Type B pancreatic cell (in vitro differentiated cells): Measurements from ENCODE around the gene UFSP1. TPM values are rescaled to one million over a fixed set of nuclear protein-coding genes. Genes with fewer than 3 reads are reported as not detected.

Experiments
- DNase-seq: peaks from one replicate; pipeline ENCODE4 v3.0.0; 2021; ENCODE audit warnings: mixed read lengths; ENCODE audit not compliant: unreplicated experiment; ENCODE audit errors: extremely low spot score
- H3K27ac Mint-ChIP-seq: 2 replicates; pipeline ENCODE4 v1.8.0; 2021; ENCODE audit warnings: mild to moderate bottlenecking, mixed read lengths
- H3K27me3 Mint-ChIP-seq: 2 replicates; pipeline ENCODE4 v1.8.0; 2021; ENCODE audit warnings: mixed read lengths
- H3K36me3 Mint-ChIP-seq: 2 replicates; pipeline ENCODE4 v1.8.0; 2021; ENCODE audit warnings: mixed read lengths
- H3K4me1 Mint-ChIP-seq: one replicate; pipeline ENCODE4 v1.8.0; 2021; ENCODE audit warnings: mixed read lengths; ENCODE audit not compliant: unreplicated experiment
- H3K4me3 Mint-ChIP-seq: 2 replicates; pipeline ENCODE4 v1.8.0; 2021; ENCODE audit warnings: mild to moderate bottlenecking, mixed read lengths
- H3K9me3 Mint-ChIP-seq: 2 replicates; pipeline ENCODE4 v1.8.0; 2021; ENCODE audit warnings: mixed read lengths
- total RNA-seq: library from RNA; stranded (reverse); gene quantifications from 2 replicates; pipeline ENCODE4 v1.2.1, GENCODE V29; 2021; ENCODE audit warnings: low replicate concordance
- TF ChIP-seq, protein P1 (sequence below): fragments of 200-600 bp; sonication (generic); conservative IDR thresholded peaks from 2 replicates; pipeline ENCODE4 v1.5.0; 2021; ENCODE audit warnings: antibody characterized with exemption, mild to moderate bottlenecking

UFSP1 gene
- total RNA-seq, 1 donor from 2014 or later: 6.3 TPM

DNA sequence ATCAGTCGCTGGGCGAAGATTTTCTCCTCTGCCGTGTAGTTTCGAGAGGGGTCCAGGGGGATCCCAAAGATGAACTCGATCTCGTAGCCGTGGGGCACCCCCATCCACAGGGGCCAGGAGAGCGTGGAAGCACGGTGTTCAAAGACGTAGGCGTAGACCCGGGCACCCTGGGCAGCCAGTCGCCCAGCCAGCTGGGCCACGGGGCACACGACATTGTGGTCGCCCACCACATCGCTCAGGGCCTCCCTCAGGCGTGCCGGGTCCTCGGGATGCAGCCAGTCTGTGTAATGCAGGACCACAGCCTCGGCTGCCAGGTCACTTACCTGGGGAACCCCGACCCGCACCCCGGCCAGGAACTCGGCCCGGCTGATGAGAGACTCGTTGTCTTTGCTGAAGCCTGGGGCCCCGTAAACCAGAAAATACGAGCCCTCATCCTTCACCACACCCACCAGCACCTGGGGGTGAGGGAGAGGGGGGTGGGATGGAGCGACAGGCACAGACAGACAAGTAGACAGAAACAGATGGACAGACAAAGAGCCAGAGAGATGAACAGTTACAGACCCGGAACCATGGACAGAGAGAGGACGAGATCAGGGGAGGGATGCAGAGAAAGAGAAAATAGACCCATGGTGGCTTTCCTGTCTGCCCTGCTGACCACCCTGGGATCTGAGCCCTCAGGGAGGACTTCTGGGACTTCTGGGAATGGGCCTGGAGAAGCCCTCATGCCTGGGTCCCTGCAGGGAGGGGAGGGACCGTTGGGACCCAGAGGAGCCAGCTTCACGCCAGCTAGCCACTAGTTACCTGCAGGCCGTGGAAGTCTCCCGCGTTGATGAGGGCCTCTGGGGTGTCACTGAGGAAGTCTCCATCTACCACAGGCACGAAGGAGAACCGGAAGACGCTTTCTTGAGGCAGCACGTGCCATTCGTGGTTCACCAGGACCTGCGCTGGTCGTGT, 3.1 kb upstream of the UFSP1 start:
- no peak overlapping the region for H3K27ac Mint-ChIP-seq
- TF ChIP-seq, protein P1, sequence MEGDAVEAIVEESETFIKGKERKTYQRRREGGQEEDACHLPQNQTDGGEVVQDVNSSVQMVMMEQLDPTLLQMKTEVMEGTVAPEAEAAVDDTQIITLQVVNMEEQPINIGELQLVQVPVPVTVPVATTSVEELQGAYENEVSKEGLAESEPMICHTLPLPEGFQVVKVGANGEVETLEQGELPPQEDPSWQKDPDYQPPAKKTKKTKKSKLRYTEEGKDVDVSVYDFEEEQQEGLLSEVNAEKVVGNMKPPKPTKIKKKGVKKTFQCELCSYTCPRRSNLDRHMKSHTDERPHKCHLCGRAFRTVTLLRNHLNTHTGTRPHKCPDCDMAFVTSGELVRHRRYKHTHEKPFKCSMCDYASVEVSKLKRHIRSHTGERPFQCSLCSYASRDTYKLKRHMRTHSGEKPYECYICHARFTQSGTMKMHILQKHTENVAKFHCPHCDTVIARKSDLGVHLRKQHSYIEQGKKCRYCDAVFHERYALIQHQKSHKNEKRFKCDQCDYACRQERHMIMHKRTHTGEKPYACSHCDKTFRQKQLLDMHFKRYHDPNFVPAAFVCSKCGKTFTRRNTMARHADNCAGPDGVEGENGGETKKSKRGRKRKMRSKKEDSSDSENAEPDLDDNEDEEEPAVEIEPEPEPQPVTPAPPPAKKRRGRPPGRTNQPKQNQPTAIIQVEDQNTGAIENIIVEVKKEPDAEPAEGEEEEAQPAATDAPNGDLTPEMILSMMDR: no peak
- no peaks in the 10 kb centered on the region for H3K9me3 Mint-ChIP-seq
- DNase-seq: no peak
- peak overlapping the region; percentile 93 for H3K4me3 Mint-ChIP-seq
- H3K36me3 Mint-ChIP-seq: peaks cover 6% of the 10 kb centered on the region
- peaks cover 27% of the 10 kb centered on the region for H3K4me1 Mint-ChIP-seq
- H3K27me3 Mint-ChIP-seq: peaks cover 14% of the 10 kb centered on the region

DNA sequence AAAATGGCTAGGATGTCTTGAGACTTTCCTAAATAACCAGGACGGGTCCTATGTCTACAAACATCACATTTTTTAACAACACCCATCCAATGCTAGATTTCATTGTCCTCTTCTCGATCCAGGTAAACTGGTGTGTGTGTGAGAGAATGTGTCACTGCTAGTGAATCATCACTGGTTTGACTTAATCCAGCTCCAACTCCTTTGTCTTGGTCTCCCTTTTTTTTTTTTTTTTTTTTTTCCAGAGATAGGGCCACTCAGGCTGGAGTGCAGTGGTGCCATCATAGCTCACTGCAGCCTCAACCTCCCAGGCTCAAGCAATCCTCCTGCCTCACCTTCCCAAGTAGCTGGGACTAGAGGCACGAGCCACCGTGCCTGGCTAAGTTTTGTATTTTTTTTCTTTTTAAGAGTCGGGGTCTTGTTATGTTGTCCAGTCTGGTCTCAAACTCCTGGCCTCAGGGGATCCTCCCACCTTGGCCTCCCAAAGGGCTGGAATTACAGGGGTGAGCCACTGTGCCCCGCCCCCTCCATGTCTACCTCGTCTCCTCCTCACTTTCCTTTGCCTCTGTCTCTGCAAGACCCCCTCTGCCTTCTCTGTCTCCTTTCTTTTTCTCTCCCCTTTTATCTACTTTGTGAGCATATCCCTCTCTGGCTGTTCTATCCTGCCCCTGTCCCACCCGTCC, 2.2 kb upstream of the UFSP1 start:
- Mint-ChIP-seq H3K36me3 (peaks cover 14% of the 10 kb centered on the region), H3K27ac (peak overlapping the region; percentile 95), H3K9me3 (no peaks in the 10 kb centered on the region), H3K27me3 (peaks cover 8% of the 10 kb centered on the region), H3K4me3 (peak overlapping the region; percentile 93), H3K4me1 (peaks cover 34% of the 10 kb centered on the region)
- TF ChIP-seq, protein P1: no peak
- DNase-seq: no peak

DNA sequence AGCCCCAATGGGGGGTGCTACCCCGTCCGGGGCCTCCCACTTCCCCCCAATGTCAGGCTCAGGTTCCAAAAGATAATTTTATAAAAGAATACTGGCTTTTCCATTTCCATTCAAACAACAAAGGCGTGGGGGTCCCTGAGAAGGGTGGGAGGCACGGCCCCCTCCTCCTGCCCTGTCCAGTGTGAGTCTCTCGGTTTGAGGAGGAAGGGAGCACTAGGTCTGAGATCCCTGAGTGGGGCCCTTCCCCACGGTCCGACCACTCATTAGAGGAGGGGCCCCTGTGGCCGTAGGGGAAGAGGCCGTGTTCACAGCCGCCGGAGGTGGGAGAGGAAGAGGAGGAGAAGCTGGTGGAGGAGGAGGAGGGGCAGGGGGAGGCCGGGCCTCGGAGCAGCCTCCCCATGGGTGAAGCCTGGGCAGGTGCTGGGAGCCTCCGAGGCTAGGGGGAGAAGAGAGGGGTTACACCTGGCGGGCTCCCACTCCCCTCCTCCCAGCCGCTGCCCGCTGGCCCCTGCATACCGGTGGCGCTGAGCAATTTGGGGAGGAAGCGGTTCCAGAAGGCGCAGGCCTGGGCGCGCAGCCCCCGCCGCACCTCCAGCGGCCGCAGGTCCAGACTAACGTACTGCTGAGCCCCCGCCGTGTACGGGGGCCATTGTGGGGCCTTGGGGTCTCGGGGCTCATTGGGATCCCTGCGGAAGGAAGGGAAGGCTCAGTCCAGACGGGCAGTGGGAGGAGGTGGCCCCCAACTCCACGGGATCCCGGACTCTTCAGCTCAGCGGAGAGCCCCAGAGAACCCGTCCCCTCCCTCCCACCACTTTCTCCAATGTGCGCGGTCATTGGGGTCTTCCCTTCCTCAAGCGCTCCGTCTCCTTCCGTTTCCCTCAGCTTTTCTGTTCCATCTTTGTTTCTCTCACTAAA, 1.4 kb upstream of the UFSP1 start:
- H3K27me3 Mint-ChIP-seq: peaks cover 2% of the 10 kb centered on the region
- peak overlapping the region; percentile 94 for H3K4me3 Mint-ChIP-seq
- H3K4me1 Mint-ChIP-seq: peaks cover 31% of the 10 kb centered on the region
- TF ChIP-seq, protein P1: no peak
- H3K9me3 Mint-ChIP-seq: no peaks in the 10 kb centered on the region
- no peak for DNase-seq
- peak overlapping the region; percentile 95 for H3K27ac Mint-ChIP-seq
- H3K36me3 Mint-ChIP-seq: peaks cover 19% of the 10 kb centered on the region

DNA sequence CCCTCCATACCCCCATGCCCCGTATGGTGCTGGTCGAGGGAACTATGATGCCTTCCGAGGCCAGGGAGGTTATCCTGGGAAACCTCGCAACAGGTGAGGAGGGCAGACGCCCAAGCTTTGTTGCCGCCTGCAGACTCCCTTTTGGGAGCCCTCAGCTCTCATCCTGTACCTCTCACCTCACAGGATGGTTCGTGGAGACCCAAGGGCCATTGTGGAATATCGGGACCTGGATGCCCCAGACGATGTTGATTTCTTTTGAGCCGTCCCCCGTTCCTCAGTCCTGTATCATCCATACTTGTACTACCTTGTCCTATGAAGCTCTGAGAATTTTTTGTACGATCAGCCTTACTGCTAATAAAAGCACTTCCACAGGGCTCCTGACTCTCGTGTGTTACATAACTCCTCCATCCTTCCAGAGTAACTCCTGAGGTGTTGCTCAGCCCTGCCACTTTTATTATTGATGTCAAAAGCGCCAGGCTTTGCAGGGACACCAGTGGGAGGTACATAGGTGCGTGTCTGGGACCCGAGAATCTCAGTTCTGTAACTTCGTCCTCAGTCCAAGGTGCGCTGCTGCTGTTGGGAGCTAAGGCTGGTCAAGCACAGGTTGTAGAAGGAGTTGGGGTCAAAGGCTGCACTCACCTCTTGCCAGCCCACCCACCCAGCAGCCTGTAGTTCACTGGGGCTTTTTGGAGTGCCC, 1.1 kb downstream of the UFSP1 start:
- no peak for DNase-seq
- Mint-ChIP-seq H3K4me3 (peak overlapping the region; percentile 94), H3K9me3 (no peaks in the 10 kb centered on the region), H3K27me3 (no peaks in the 10 kb centered on the region), H3K36me3 (peaks cover 38% of the 10 kb centered on the region), H3K4me1 (peaks cover 40% of the 10 kb centered on the region), H3K27ac (peak overlapping the region; percentile 63)
- TF ChIP-seq, protein P1: no peak
